SJSA1 (cell line): Measurements from ENCODE around the gene TNIP1. TPM values are rescaled to one million over a fixed set of nuclear protein-coding genes. Genes with fewer than 3 reads are reported as not detected.

Experiments used
- DNase-seq, 2 experiments: peaks; one replicate each; pipeline ENCODE4 v3.0.0-alpha.2; 2015 to 2020; ENCODE audit warnings: low spot score in 2 of 2, low read depth in 1 of 2
- H3K27ac ChIP-seq: fragments of 250-450 bp; sonication (Bioruptor Pico); 2 replicates; pipeline ENCODE4 v1.5.1; 2020; ENCODE audit warnings: mild to moderate bottlenecking, moderate library complexity
- H3K27me3 ChIP-seq: fragments of 250-450 bp; sonication (Bioruptor Pico); replicated peaks from 2 replicates; pipeline ENCODE4 v1.5.1; 2020; ENCODE audit warnings: mild to moderate bottlenecking, moderate library complexity
- H3K36me3 ChIP-seq: fragments of 250-450 bp; sonication (Bioruptor Pico); 2 replicates; pipeline ENCODE4 v1.5.1; 2020; ENCODE audit warnings: mild to moderate bottlenecking
- H3K4me1 ChIP-seq: fragments of 250-450 bp; sonication (Bioruptor Pico); replicated peaks from 2 replicates; pipeline ENCODE4 v1.6.1; 2021; ENCODE audit warnings: mild to moderate bottlenecking
- H3K4me3 ChIP-seq: fragments of 250-450 bp; sonication (Bioruptor Pico); 2 replicates; pipeline ENCODE4 v1.5.1; 2020; ENCODE audit warnings: mild to moderate bottlenecking
- H3K9me3 ChIP-seq: fragments of 250-450 bp; sonication (Bioruptor Pico); replicated peaks from 2 replicates; pipeline ENCODE4 v1.5.1; 2020; ENCODE audit warnings: mild to moderate bottlenecking
- total RNA-seq: library from RNA; depleted of rRNA; stranded (reverse); fragments of >200 nt; shearing (Covaris generic); gene quantifications from 2 replicates; pipeline ENCODE4 v1.2.3, GENCODE V29; 2014; rRNA removed

TNIP1 gene, protein sequence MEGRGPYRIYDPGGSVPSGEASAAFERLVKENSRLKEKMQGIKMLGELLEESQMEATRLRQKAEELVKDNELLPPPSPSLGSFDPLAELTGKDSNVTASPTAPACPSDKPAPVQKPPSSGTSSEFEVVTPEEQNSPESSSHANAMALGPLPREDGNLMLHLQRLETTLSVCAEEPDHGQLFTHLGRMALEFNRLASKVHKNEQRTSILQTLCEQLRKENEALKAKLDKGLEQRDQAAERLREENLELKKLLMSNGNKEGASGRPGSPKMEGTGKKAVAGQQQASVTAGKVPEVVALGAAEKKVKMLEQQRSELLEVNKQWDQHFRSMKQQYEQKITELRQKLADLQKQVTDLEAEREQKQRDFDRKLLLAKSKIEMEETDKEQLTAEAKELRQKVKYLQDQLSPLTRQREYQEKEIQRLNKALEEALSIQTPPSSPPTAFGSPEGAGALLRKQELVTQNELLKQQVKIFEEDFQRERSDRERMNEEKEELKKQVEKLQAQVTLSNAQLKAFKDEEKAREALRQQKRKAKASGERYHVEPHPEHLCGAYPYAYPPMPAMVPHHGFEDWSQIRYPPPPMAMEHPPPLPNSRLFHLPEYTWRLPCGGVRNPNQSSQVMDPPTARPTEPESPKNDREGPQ
- 263 and 296 TPM in 2 replicates for total RNA-seq

DNA sequence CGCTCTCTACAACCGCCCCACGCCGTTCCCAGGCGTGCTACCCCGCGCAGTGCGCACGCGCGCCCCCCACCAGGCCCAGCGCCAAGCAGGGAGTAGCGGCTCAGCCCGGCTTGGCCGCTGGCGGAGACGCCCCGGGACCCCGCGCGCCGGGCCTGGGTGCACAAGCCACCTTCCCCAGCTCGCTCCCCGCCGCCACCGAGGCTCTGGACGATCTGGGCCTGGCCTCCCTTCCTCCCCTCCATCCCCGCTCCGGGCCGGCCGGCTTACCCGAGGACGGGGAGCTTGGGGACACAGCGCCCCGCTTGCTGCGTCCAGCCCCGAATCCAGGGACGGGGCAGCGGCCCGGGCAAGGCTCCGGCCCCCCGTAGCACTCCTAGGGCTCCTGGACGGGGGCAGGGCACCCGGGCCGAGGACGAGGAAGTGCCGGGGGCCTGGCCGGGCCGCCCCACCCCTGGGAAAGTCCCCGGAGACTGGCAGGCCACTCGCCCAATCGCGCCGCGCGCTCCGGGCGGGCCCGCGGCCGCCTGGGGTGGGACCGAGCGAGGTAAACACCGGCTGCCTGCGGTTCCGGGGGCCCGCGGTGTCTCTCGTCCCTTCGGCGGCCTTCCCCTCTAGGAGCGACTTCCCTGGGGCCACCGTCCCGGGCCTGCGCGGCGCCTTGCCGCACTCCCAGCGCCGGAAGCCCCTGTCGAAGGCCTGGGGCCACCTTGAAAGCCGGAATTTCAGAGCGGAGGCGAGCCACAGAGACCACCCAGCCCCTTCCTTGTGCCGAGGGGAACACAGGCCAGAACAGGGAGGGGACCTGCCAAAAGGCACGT is at the start of gene TNIP1:
TNIP1 (minus strand) TSS at position 422 of the 818 bp plus-strand sequence. CDS start 15,939 bp downstream, outside the sequence.
- peak; percentile 99 to 100 for DNase-seq
- H3K27ac ChIP-seq: peak within 1 kb of the TSS; percentile 98
- H3K27me3 ChIP-seq: no peaks in the 10 kb centered on the region
- no peaks in the 10 kb centered on the region for H3K9me3 ChIP-seq
- peaks cover 84% of the 10 kb centered on the region for H3K4me1 ChIP-seq
- H3K36me3 ChIP-seq: peaks cover 53% of the 10 kb centered on the region
- peak within 1 kb of the TSS; percentile 87 for H3K4me3 ChIP-seq

DNA sequence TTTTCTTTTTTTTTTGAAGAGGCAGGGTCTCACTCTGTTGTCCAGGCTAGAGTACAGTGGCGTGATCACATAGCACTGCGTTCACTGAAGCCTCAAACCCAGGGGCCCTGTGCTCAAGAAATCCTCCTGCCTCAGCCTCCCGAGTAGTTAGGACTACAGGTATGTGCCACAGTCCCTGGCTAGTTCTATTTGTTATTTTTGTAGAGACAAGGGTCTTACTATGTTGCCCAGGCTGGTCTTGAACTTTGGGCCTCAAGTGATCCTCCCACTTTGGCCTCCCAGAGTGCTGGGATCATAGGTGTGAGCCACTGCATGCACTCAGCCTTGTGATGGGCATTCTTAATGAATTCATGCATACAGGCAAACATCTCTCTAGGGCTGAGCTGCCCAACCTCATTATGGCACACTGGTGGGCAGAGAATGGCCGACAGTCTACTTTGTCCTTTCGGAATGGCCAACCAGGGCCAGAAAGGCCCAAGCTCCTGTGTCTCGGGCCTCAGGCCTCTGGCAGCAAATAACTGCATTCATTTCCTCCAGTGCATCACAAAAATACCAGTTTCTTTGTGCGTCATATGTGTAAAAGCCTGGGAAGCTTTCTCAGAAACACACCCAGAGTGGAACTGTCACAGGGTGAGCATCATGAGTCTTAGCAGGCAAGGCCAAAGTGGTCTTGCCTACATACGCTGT is 49.5 kb upstream of the TNIP1 start:
- Histone ChIP-seq H3K27ac (no peak overlapping the region), H3K36me3 (peaks cover 100% of the 10 kb centered on the region)
- no peak for DNase-seq

DNA sequence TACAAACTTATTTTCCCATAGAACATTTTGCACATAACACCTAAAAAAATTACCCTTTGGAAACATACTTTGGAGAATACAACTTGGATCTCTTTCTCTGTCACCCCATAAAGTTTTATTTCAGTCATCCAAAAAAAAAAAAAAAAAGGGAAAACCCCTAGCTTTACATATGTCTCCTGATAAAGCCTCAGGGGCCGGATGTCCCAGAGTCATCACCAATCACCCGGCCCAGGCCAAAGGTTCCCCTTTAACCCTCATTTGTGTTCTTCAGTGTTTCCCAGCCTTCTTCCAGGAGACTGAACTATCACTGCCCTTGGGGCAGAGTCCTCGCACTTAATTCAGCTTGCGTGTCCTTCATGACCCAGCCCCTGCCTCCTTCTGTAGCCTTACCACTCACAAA is 48.0 kb upstream of the TNIP1 start:
- Histone ChIP-seq H3K4me3 (no peak overlapping the region), H3K27me3 (no peaks in the 10 kb centered on the region), H3K4me1 (no peaks in the 10 kb centered on the region), H3K27ac (no peak overlapping the region), H3K36me3 (peaks cover 100% of the 10 kb centered on the region), H3K9me3 (no peaks in the 10 kb centered on the region)
- DNase-seq: no peak

More for the DNA sequence above, 49.5 kb upstream of the TNIP1 start:
- H3K4me3 ChIP-seq: no peak overlapping the region
- H3K27me3 ChIP-seq: no peaks in the 10 kb centered on the region
- H3K9me3 ChIP-seq: no peaks in the 10 kb centered on the region
- H3K4me1 ChIP-seq: no peaks in the 10 kb centered on the region

DNA sequence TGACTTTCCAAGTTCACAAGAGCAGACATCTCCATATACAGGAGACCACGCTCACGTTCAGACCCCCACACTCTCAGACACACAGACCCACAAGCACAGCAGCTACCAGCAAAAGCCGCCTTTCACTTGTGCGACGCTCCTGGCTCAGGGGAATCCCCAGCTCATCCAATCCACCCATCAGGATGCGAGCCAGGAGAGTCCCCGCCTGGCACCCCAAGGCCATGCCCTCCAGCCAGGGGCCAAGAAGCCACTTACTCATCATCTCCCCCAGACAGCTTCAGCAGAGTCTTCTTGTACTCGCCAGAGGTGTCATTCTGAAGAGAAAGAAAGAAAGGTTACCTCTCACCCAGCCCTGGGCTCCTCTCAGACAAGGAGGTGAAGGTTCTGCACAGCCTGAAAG is 47.1 kb upstream of the TNIP1 start:
- Histone ChIP-seq H3K4me3 (no peak overlapping the region), H3K27ac (no peak overlapping the region), H3K27me3 (no peaks in the 10 kb centered on the region), H3K4me1 (no peaks in the 10 kb centered on the region), H3K36me3 (peaks cover 100% of the 10 kb centered on the region), H3K9me3 (no peaks in the 10 kb centered on the region)
- DNase-seq: no peak

DNA sequence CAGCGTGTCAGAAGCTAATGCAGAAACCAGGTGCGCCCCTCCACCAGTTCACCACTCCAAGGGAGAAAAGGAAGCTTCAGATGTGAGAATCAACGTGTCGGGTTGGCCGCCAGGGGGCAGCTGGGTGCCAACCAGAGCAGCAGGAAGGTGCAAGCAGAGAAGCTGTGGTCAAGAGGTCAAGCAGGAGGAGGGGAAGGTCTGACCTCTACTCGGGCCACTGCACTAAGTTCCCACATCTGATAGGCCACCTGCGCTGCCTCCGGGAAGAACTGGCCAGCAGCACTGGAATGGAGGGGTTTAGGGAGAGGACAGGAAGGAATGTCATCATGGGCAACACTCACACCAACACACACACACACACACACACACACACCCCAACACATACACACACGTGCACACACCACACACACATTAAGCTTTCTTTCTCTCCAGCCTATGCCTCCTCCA is 45.4 kb upstream of the TNIP1 start:
- DNase-seq: peak; percentile 74 to 80
- Histone ChIP-seq H3K36me3 (peaks cover 100% of the 10 kb centered on the region), H3K27ac (no peak overlapping the region), H3K27me3 (no peaks in the 10 kb centered on the region), H3K9me3 (no peaks in the 10 kb centered on the region), H3K4me1 (no peaks in the 10 kb centered on the region), H3K4me3 (no peak overlapping the region)

DNA sequence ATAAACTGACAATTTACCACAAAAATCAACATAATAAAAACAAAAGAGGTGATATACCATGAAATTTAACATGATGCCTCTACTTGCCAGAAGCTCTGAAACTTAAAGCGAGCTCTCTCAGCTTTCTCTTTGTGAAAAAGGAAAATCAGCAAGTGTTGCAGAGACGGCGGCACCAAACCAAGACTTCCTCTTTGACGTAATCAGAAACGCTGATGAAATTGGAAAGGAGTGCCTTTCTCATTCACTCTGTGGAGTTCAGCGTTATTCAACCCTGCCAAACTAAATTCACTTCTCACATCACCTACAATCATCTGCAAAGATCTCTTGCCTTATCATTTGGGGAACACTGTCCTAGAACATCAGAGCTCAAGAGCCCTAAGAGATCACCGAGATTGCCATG is 44.6 kb upstream of the TNIP1 start:
- no peaks in the 10 kb centered on the region for H3K4me1 ChIP-seq
- no peaks in the 10 kb centered on the region for H3K9me3 ChIP-seq
- no peaks in the 10 kb centered on the region for H3K27me3 ChIP-seq
- DNase-seq: no peak
- H3K27ac ChIP-seq: no peak overlapping the region
- peaks cover 100% of the 10 kb centered on the region for H3K36me3 ChIP-seq
- no peak overlapping the region for H3K4me3 ChIP-seq

DNA sequence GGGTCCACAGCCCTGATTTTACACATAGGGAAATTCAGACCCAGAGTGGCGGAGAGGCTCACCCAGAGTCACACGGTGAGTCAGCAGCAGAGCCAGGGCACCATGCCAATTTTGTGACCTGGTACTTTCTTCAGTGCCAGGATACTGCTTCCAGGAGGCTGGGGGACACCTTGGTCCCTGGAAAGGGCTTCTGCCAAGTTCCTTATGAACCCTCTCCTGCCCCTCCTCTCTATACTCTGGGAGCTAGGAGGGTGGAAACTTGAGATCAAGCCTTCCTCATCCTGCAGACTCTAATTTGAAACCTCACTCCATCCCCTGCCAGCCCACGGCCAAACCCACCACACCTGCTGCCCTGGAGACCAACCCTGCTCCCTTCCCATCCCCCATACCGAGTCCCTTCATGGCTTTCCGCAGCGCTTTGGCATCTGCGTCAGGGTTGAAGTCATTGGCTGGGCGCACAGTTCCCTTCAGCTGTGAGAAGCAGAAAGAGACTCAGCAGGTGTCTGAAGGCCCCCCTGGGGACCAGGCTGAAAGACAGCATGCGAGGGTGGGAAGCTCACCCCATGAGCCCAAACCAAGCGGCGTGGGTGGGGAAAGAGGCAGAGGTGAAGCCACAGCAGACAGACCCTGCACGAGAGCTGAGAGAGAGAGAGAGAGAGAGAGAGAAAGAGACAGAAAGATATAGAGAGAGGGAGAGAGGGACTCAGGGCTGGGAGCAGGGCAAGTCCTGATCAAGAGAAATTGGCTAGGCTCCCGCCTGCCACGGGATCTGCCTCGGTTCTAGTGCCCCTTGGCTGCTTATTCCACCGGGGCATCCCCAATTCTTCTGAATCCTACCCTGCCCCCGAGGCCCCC is 43.3 kb upstream of the TNIP1 start:
- Histone ChIP-seq H3K36me3 (peaks cover 100% of the 10 kb centered on the region), H3K9me3 (no peaks in the 10 kb centered on the region), H3K4me3 (no peak overlapping the region), H3K27me3 (no peaks in the 10 kb centered on the region), H3K4me1 (no peaks in the 10 kb centered on the region), H3K27ac (no peak overlapping the region)
- DNase-seq: no peak

DNA sequence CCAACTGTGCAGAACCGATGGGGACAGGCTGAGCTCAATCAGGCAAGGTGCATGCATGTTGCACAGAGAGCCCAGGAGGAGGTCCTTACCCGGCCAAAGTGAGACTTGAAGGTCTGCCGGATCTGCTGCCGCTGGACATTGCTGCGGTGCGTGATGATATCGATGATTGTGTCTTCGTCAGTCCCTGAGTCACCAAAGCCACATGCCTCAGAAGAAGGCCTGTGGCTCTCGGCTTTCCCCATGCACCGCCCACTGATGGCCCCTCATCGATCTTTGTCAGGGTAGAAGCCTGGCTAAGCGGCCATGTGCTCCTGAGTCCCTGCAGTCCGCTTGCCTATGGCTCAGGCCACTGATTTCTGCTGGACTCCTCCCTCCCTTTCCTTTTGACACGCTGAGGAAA is 42.0 kb upstream of the TNIP1 start:
- no peaks in the 10 kb centered on the region for H3K4me1 ChIP-seq
- DNase-seq: no peak
- H3K9me3 ChIP-seq: no peaks in the 10 kb centered on the region
- no peak overlapping the region for H3K27ac ChIP-seq
- H3K4me3 ChIP-seq: no peak overlapping the region
- peaks cover 100% of the 10 kb centered on the region for H3K36me3 ChIP-seq
- H3K27me3 ChIP-seq: no peaks in the 10 kb centered on the region

DNA sequence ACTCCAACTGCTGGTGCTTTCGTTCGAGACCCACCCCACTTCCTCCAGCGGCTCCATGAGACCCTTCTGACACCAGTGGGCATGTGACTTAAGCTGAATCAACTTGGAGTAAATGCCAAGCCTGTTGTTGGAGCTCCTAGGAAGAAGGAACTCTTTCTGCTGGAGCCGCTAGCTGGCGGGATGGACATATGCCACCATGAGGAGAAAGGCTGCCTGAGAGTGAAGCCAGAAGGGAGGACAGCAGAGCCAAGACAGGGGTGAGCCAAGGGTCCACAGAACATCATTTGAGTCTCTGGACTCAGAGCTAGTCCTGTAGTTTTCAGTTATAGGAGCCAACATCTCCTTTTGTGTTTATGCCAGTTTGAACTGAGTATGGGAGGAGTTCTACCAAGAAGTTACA is 40.8 kb upstream of the TNIP1 start:
- no peak for DNase-seq
- Histone ChIP-seq H3K27ac (no peak overlapping the region), H3K36me3 (peaks cover 100% of the 10 kb centered on the region)

DNA sequence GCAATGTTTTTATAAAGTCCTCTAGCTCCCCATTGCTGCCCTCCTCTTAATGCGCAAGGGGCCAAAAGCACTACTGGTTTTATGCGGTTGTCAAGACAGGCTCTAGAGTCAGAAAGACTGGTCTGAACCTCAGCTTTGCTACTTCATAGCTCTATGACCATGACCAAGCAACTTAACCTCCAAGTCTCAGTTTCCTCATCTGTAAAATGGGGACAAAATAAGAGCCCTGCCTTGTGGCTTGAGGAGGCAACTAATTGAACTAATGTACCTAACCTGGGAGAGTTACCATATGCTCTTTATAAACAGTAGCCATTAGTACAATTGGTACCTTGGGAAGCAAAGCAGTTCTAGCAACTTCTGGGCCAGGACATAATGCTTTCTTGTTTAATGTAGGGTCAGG is 40.3 kb upstream of the TNIP1 start:
- Histone ChIP-seq H3K4me3 (no peak overlapping the region), H3K4me1 (no peaks in the 10 kb centered on the region), H3K36me3 (peaks cover 100% of the 10 kb centered on the region), H3K27ac (no peak overlapping the region), H3K9me3 (no peaks in the 10 kb centered on the region), H3K27me3 (no peaks in the 10 kb centered on the region)
- no peak for DNase-seq

More for the DNA sequence above, 40.8 kb upstream of the TNIP1 start:
- Histone ChIP-seq H3K9me3 (no peaks in the 10 kb centered on the region), H3K4me3 (no peak overlapping the region), H3K27me3 (no peaks in the 10 kb centered on the region), H3K4me1 (no peaks in the 10 kb centered on the region)

DNA sequence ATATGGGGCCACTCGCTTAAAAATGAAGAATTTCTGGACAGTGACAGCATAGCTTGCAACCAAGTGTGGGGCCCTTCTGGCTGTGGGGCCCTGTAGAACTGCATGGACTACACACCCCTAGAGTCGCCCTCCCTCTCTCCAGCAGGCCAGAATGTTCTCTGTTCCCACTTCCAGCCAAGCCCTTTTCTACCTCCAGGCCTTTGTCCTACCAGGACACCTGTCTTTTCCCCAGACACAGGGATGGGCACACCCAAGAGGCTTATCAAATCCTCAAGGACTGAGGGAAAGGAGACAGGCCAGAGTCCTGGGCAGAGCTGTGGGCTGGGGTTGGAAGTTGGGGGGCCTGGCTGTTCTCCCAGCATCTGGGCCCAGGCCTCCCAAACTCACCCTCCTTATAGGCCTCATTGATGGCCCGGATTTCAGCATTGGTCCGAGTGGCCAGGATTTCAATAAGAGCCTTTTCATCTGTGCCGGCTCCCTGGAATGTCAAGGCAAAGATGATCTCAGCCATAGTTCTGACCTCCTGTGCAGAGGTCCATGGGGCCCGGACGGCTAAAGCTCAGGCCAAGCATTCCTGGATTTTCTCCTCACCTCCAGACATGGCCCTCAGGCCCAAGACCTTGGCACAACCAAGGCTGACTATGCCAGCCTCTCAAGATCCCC is 38.2 kb upstream of the TNIP1 start:
- DNase-seq: no peak
- Histone ChIP-seq H3K9me3 (no peaks in the 10 kb centered on the region), H3K27ac (no peak overlapping the region), H3K36me3 (peaks cover 97% of the 10 kb centered on the region), H3K4me3 (no peak overlapping the region), H3K4me1 (no peaks in the 10 kb centered on the region), H3K27me3 (no peaks in the 10 kb centered on the region)

DNA sequence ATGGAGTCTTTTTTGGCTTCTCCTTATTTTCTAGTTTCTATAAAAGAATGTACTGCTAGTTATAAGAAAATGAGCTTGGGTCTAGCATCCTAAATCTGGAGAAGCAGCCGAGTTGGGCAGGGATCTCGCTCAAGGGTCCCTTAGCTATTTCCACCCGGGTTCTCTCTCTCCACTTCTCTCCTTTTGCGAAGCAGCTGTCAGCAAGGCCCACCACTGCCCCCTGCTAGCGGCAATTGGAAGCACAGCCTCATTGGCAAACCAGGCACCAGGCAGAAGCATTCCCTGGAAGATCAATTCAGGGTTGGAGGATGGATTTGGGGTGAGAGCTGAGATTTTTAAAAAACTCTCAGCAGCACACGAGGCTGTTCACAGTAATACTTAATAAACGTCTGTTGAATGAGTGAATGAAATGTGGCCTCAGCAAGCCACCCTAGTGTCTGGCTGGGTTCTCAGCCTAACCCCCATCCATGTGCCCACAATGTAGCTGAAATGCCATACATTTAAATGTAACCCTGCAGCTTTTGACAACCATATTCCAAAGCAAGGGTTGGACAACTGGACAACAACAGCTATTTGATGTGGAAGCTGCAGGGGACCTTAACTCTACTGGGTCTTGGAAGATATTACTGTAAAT is 34.6 kb upstream of the TNIP1 start:
- Histone ChIP-seq H3K36me3 (peaks cover 95% of the 10 kb centered on the region), H3K4me3 (no peak overlapping the region)
- DNase-seq: peak; percentile 78 to 81

More for the DNA sequence above, 34.6 kb upstream of the TNIP1 start:
- Histone ChIP-seq H3K27me3 (no peaks in the 10 kb centered on the region), H3K9me3 (no peaks in the 10 kb centered on the region), H3K4me1 (no peaks in the 10 kb centered on the region), H3K27ac (no peak overlapping the region)
